Bronchus fibroblast of lung (primary cell): Measurements from ENCODE around the gene FILIP1L. TPM values are rescaled to one million over a fixed set of nuclear protein-coding genes. Genes with fewer than 3 reads are reported as not detected.

Experiments used
- total RNA-seq: library from RNA; depleted of rRNA; stranded (reverse); fragments of >200 nt; gene quantifications from 2 replicates; pipeline ENCODE4 v1.2.3, GENCODE V29; 2015

The FILIP1L gene
- total RNA-seq, result 8.8 and 12.6 TPM in 2 replicates

GRCh38 chr3:100114413-100115030 is at the start of gene FILIP1L:
Gene FILIP1L, minus strand, starts transcription at chr3:100114501.

GRCh38 chr3:99817437-99818240 is 296.7 kb downstream of the FILIP1L start, which contains the start of gene CMSS1:
Gene CMSS1, plus strand, starts transcription at chr3:99817862.

Other genes starting within 250 kb of the FILIP1L start
- 34.8 and 46.6 TPM in 2 replicates for gene TBC1D23, start 146.5 kb upstream of the FILIP1L start, total RNA-seq
- 14.4 and 15.8 TPM in 2 replicates for gene NIT2, start 220.3 kb upstream of the FILIP1L start, total RNA-seq